Activated CD4-positive, alpha-beta memory T cell treated with anti-CD3 and anti-CD28 coated beads for 36 hours (primary cell): Measurements from ENCODE around the gene CAMTA1. TPM values are rescaled to one million over a fixed set of nuclear protein-coding genes. Genes with fewer than 3 reads are reported as not detected.

ENCODE experiments used
- CTCF ChIA-PET: fragments of 350-600 bp; sonication (Branson Sonifier 250); formaldehyde crosslinking; loops from one replicate; lab custom pipeline; 2021; ENCODE audit warnings: antibody characterized with exemption, inconsistent platforms; lab: Charles Lee
- POLR2A ChIA-PET: fragments of 350-600 bp; sonication (Branson Sonifier 250); formaldehyde crosslinking; loops from one replicate; lab custom pipeline; 2021; ENCODE audit warnings: antibody characterized with exemption; lab: Charles Lee
- DNase-seq: peaks from one replicate; pipeline ENCODE4 v3.0.0-alpha.2; 2020
- H3K27ac Mint-ChIP-seq: one replicate; pipeline ENCODE4 v1.8.0; 2021; ENCODE audit warnings: mixed read lengths
- H3K27me3 Mint-ChIP-seq: one replicate; pipeline ENCODE4 v1.8.0; 2021; ENCODE audit warnings: mixed read lengths
- H3K36me3 Mint-ChIP-seq: one replicate; pipeline ENCODE4 v1.8.0; 2021; ENCODE audit warnings: mixed read lengths
- H3K4me1 Mint-ChIP-seq: one replicate; pipeline ENCODE4 v1.8.0; 2021; ENCODE audit warnings: low read depth, mixed read lengths
- H3K4me3 Mint-ChIP-seq: one replicate; pipeline ENCODE4 v1.8.0; 2021; ENCODE audit warnings: mild to moderate bottlenecking, mixed read lengths
- H3K9me3 Mint-ChIP-seq: one replicate; pipeline ENCODE4 v1.8.0; 2021; ENCODE audit warnings: mixed read lengths
- intact Hi-C: fragments of 100-400 bp; cut with micrococcal nuclease; formaldehyde crosslinking; loops from one replicate; pipeline ENCODE4 v1.15.1; 2023
- total RNA-seq, 2 experiments: library from RNA; stranded (reverse); gene quantifications; one replicate each; pipeline ENCODE4 v1.2.3, GENCODE V29; 2021

CAMTA1 gene
- total RNA-seq, 2 experiments from 2014 or later: 64.7 to 68.9 TPM

DNA sequence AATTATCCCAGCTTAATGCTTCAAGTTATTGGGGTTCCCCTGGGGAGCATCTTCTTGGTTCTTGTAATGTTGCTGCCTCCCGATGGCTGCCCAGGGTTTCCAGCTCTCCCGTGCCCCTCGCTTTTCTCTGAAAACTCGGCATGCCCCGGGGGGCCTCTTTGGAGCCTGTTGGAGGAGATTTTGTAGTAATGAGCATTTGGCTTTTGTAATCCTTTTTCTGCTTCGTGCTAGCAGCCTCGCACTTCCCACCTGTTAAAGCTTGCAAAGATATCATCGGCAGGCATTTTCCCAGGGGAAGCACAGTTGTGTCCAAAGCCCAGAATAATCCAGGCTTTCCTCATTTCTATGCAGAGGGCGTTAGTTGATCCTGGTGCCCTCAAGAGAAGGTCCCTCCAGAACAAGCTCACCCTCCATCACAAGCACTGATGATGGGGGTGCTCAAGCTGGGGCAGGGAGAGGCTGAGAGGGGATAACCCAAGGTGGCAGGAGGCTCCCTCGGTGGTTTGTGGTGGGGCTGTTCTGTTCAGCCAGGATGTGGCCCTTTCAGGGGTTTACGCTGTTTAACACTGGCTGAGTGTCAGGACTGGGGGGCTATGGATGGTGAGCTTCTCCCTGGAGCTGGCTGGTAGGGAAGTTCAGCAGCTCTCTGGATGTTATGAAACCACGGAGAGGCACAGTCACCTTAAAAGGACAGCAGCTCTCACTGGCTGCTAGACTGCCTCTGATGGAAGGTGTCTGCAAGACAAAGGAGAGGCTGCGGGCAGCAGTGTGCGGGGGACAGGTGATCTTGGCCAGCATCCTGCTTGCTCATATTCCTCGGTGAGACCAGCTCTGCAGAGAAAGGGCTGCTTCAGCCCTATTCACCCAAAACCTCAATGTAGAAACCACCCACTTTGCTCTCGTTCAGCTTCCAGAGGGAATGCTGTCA, 508.7 kb downstream of the CAMTA1 start:
- no peaks in the 10 kb centered on the region for H3K36me3 Mint-ChIP-seq
- no peaks in the 10 kb centered on the region for H3K4me1 Mint-ChIP-seq
- no peaks in the 10 kb centered on the region for H3K9me3 Mint-ChIP-seq
- H3K4me3 Mint-ChIP-seq: no peak overlapping the region
- intact Hi-C loops: no loop called here
- CTCF ChIA-PET: no interaction called here
- no peaks in the 10 kb centered on the region for H3K27me3 Mint-ChIP-seq
- POLR2A ChIA-PET: no interaction called here
- no peak for DNase-seq
- H3K27ac Mint-ChIP-seq: no peak overlapping the region

DNA sequence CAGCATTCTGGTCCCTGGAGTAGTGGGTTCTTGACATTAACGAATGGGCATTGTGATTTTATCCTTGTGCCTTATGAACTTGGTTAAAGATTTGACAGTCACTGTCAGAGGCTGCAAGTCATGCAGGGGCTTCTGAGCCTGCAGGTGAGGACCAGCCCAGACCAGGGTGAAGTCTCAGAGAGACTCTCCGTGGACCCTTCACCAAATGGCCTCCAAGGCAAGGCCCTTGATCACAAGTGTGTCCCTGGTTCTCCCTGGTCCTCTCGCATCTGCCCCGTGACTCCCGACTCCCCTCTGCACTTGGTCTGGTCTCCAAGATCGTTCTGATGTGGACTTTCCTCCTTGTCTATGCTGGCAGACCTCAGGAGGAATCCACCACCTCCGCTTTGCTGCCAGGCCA, 509.4 kb downstream of the CAMTA1 start:
- no peak for DNase-seq
- Mint-ChIP-seq H3K4me3 (no peak overlapping the region), H3K4me1 (no peaks in the 10 kb centered on the region), H3K27ac (no peak overlapping the region), H3K36me3 (no peaks in the 10 kb centered on the region), H3K27me3 (peaks cover 4% of the 10 kb centered on the region), H3K9me3 (no peaks in the 10 kb centered on the region)
- intact Hi-C loops: no loop called here
- POLR2A ChIA-PET: no interaction called here
- CTCF ChIA-PET: no interaction called here

DNA sequence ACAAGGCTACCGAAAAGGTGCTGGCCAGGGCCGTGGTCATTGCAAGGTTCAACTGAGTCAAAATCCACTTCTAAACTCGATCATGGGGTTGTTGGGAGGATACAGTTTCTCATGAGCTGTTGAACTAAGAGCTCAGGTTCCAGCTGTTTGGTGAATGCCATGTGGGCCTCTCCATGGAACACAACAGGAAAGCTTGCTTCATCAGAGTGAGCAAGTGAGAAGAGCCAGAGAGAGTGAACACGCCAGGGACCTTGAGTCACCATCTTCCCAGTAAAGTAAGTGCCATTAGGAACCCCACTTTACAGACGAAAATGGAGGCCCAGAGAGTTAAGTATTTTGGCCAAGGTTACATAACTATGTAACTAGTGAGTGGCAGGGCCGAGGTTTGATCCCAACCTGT, 510.7 kb downstream of the CAMTA1 start:
- POLR2A ChIA-PET: no interaction called here
- Mint-ChIP-seq H3K27ac (no peak overlapping the region), H3K27me3 (peaks cover 4% of the 10 kb centered on the region), H3K36me3 (no peaks in the 10 kb centered on the region), H3K4me3 (no peak overlapping the region), H3K4me1 (no peaks in the 10 kb centered on the region), H3K9me3 (no peaks in the 10 kb centered on the region)
- intact Hi-C loops: no loop called here
- CTCF ChIA-PET: no interaction called here
- no peak for DNase-seq

DNA sequence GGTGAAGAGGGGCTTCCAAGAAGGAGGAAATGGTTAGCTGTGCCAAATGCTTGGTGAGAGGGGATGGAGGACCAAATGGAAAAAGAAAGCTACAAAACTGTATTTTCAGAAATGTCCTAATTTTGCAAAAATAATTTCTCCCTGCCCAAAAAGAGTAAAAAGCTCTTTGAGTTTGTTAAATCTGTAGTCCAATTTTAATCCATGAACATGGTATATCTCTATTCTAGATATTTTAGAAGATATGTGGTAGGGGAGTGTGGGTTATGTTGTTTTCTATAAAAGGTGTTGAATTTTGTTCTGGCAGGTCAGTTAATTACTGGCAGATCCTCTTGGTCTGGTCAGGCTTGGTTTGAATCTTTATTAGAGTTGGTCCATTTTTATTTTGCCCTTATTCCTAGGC, 511.7 kb downstream of the CAMTA1 start:
- Mint-ChIP-seq H3K9me3 (no peaks in the 10 kb centered on the region), H3K4me3 (no peak overlapping the region), H3K36me3 (no peaks in the 10 kb centered on the region), H3K27me3 (peaks cover 4% of the 10 kb centered on the region), H3K27ac (no peak overlapping the region), H3K4me1 (no peaks in the 10 kb centered on the region)
- intact Hi-C loops: no loop called here
- ChIA-PET POLR2A (no interaction called here), CTCF (no interaction called here)
- no peak for DNase-seq

DNA sequence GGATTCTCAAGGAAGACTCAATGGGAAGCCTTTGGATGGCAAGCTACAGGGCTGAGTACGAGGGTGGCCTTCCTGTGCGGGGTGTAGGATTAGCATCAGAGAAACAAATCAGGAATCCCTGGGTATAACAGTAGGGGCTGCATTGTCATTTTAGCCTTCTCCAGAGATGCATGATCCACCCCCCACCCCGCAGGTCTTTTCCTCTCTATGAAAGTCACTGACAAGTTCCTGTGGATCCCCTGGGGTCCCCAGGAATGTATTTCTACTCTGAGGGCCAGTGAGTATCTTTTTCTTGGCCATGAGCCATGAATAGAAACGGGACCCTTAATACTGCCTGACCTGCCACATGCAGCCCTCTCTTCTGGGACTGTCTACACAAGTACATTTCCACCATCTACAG, 512.9 kb downstream of the CAMTA1 start:
- Mint-ChIP-seq H3K9me3 (no peaks in the 10 kb centered on the region), H3K4me3 (no peak overlapping the region), H3K27me3 (peaks cover 4% of the 10 kb centered on the region), H3K4me1 (no peaks in the 10 kb centered on the region), H3K27ac (no peak overlapping the region), H3K36me3 (no peaks in the 10 kb centered on the region)
- no peak for DNase-seq
- POLR2A ChIA-PET: no interaction called here
- intact Hi-C loops: no loop called here
- CTCF ChIA-PET: no interaction called here

DNA sequence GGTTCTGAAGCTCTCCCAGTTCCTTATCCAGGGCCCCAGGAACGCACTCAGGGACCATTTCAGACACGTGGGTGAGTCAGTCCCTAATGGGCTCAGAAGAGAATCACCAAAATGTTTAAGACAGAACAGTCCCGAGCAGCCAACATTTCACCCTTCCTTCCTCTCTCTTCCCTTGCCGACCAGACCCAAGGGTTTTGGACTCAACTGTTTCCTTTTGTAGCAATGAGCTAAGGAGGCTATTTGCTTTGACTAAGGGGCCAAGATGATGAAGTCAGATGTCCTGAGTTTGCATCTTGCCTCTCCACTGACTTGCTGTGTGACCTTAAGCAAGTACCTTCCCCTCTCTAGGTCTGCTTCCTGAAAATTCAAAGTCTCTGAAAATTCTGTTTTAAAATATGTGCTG, 513.5 kb downstream of the CAMTA1 start:
- CTCF ChIA-PET: no interaction called here
- H3K36me3 Mint-ChIP-seq: no peaks in the 10 kb centered on the region
- H3K9me3 Mint-ChIP-seq: no peaks in the 10 kb centered on the region
- H3K27me3 Mint-ChIP-seq: peaks cover 4% of the 10 kb centered on the region
- H3K27ac Mint-ChIP-seq: no peak overlapping the region
- no peak overlapping the region for H3K4me3 Mint-ChIP-seq
- intact Hi-C loops: no loop called here
- POLR2A ChIA-PET: no interaction called here
- no peaks in the 10 kb centered on the region for H3K4me1 Mint-ChIP-seq
- no peak for DNase-seq

DNA sequence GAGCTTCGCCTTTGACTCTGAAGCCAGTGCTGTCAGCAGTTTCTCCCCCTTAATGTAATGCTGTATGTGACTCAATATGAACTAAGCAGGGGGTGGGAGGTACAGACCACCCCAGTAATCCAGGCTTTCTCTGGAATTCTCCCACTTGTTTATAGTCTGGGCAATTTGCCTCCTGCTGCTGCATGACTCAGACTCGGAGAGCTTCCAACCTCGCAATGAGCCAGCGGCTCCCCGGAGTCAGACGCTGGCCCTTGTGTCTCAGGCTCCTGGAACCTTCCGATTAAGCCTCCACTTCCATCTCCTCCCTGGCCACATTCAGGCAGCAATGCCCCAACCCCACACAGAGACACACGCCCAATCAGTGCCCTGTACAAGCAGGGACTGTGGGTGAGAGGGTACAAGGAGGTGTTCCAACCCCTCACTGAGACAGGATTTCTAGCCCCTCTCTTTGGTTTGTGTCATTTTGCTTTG, 514.1 kb downstream of the CAMTA1 start:
- no peak for DNase-seq
- Mint-ChIP-seq H3K27ac (no peak overlapping the region), H3K36me3 (no peaks in the 10 kb centered on the region), H3K27me3 (peaks cover 4% of the 10 kb centered on the region), H3K9me3 (no peaks in the 10 kb centered on the region), H3K4me1 (no peaks in the 10 kb centered on the region), H3K4me3 (no peak overlapping the region)
- ChIA-PET CTCF (no interaction called here), POLR2A (no interaction called here)
- intact Hi-C loops: no loop called here

DNA sequence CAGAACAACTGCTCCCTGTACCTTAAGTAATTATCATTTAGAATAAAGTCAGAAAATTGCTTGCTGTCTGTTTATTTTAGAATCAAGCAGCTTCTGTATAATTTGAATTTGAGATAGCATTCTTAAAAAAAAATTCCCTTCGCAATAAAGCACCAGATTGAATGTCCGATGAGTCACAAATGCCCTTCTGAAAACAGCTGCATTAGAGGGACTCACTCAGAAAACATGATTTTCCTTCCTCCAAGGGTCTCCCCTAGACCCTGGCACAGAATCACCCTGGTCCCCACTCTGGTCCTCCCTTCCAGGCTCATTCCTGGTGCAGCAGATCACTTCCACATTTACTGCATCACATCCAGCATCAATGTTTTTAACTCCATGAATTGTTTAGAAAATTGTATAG, 514.7 kb downstream of the CAMTA1 start:
- intact Hi-C loops: no loop called here
- CTCF ChIA-PET: no interaction called here
- no peak for DNase-seq
- H3K36me3 Mint-ChIP-seq: no peaks in the 10 kb centered on the region
- peaks cover 4% of the 10 kb centered on the region for H3K27me3 Mint-ChIP-seq
- POLR2A ChIA-PET: no interaction called here
- H3K9me3 Mint-ChIP-seq: no peaks in the 10 kb centered on the region
- H3K4me3 Mint-ChIP-seq: no peak overlapping the region
- no peaks in the 10 kb centered on the region for H3K4me1 Mint-ChIP-seq
- no peak overlapping the region for H3K27ac Mint-ChIP-seq

DNA sequence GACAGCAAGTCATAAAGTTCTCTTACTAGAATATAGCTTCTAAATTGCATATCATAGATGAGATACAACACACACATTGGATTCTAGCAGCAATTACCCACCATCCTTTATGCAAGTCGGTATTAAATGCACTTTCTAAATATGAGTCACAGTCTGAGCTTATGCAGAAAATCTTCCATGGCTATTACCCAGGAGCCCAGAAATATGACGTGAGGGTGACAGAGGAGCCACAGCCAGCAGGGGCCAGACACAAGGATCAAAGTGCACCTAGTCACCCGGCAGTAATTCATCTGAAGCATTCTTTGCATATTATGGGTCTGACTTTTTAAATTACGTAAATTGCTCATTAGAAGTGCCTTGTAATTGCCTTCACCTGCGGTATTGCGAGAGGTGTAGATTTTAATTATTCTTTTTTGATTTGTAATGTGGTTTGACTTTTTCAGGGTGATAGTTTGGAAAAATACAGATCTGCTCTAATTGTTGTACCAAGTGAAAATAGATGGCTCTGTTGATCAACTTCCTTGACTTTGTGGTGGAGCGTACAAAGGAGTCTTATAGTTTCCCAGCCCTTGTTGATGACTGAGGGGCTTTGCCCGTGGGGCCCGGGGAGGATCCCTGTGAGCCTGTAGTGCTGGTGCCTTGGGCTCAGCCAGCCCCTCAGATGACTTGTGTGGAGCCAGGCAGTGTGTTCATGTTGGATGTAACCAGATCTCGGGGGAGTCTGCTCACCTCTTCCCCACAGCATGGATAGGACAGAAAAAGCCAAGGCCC, 515.8 kb downstream of the CAMTA1 start:
- Mint-ChIP-seq H3K27ac (no peak overlapping the region), H3K4me3 (no peak overlapping the region), H3K36me3 (no peaks in the 10 kb centered on the region), H3K9me3 (peaks cover 4% of the 10 kb centered on the region), H3K4me1 (no peaks in the 10 kb centered on the region), H3K27me3 (peaks cover 4% of the 10 kb centered on the region)
- no peak for DNase-seq
- intact Hi-C loops: no loop called here
- CTCF ChIA-PET: no interaction called here
- POLR2A ChIA-PET: no interaction called here

DNA sequence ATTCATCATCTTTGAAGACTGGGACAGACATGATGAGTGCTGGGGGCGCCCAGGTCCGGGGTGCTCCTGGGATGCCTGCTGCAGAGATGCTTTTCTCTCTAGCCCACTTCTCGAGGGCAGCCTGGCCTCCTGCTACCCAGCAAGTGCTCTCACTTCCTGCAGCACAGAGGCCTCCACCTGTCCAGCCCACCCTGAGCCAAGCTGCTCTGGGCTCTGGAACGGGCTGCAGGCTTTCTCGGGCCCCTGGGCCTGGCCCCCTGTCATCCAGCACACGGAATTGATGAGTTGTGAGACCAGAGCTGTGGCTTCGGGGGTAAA, 516.4 kb downstream of the CAMTA1 start:
- Mint-ChIP-seq H3K36me3 (no peaks in the 10 kb centered on the region), H3K4me3 (no peak overlapping the region), H3K27me3 (peaks cover 4% of the 10 kb centered on the region), H3K27ac (no peak overlapping the region), H3K9me3 (peaks cover 4% of the 10 kb centered on the region), H3K4me1 (no peaks in the 10 kb centered on the region)
- ChIA-PET POLR2A (no interaction called here), CTCF (no interaction called here)
- DNase-seq: no peak
- intact Hi-C loops: no loop called here

DNA sequence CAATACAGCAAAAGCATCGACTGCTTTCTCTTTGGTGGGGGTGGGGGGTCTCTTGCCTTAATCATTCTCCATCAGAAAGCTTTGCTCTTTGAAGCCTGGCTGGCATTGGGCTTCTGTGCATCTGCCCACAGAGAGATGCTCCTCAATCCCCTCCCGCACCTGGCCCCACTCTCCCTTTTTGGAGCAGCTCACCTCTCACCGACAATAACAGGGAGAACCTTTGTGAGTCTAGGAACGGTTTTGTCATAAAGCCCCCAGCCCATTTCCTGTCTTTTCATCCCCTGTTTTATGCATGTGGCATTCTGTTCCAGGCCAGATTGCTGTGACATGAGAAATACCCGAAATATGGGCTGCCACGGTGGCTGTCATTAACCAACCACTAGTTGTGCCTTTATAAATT, 516.9 kb downstream of the CAMTA1 start:
- Mint-ChIP-seq H3K36me3 (no peaks in the 10 kb centered on the region), H3K9me3 (peaks cover 4% of the 10 kb centered on the region), H3K4me1 (no peaks in the 10 kb centered on the region), H3K27ac (no peak overlapping the region), H3K4me3 (no peak overlapping the region), H3K27me3 (peaks cover 4% of the 10 kb centered on the region)
- ChIA-PET CTCF (no interaction called here), POLR2A (no interaction called here)
- intact Hi-C loops: no loop called here
- no peak for DNase-seq

DNA sequence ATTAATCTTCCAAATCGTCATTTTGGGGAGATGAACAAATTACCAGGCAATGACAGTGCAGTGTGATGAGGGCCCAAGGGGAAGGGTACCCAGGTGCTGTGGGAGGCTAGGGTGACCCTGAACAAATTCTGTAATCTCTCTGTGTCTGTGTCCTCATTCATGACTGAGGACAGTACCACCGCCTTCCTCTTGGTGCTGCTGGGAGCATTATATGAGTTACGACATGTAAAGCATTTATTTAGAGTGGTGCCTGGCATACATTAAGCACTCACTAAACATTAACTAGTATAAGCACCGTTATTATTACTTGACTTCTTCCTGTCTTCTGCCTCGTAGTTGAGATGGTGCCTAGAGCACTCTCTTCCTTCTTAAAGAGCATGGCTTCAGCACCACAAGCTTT, 517.6 kb downstream of the CAMTA1 start:
- peaks cover 8% of the 10 kb centered on the region for H3K9me3 Mint-ChIP-seq
- intact Hi-C loops: no loop called here
- CTCF ChIA-PET: no interaction called here
- no peaks in the 10 kb centered on the region for H3K36me3 Mint-ChIP-seq
- H3K4me1 Mint-ChIP-seq: no peaks in the 10 kb centered on the region
- no peak overlapping the region for H3K27ac Mint-ChIP-seq
- POLR2A ChIA-PET: interaction anchor here (0.6 kb wide), 1 partner anchor 387 kb away, joined by 5 read pairs; no protein-coding TSS in a partner anchor
- peaks cover 4% of the 10 kb centered on the region for H3K27me3 Mint-ChIP-seq
- H3K4me3 Mint-ChIP-seq: no peak overlapping the region
- no peak for DNase-seq
